T-cell (primary cell): ENCODE measurements around the gene DNAH8. TPM values are rescaled to one million over a fixed set of nuclear protein-coding genes. Genes with fewer than 3 reads are reported as not detected.

Source experiments
- ATAC-seq, 4 experiments: fragments of 200-7000 bp in 3 of 4; fragments of 150-1000 bp in 1 of 4; cut with Tn5 transposase; replicated peaks in 1 of 4; 1 replicate in 3 of 4; 2 replicates in 1 of 4; pipeline ENCODE4 v1.10.0; 2021; ENCODE audit warnings: moderate library complexity in 3 of 4, mild to moderate bottlenecking in 2 of 4, moderate number of reproducible peaks in 1 of 4
- CTCF ChIA-PET, 2 donors: fragments of 300-600 bp; sonication (Branson Sonifier 250); formaldehyde crosslinking; loops; one replicate each; lab custom pipeline; 2022; ENCODE audit warnings: antibody characterized with exemption in 2 of 2; lab: Charles Lee
- POLR2A ChIA-PET, 2 donors: fragments of 300-600 bp; sonication (Branson Sonifier 250); formaldehyde crosslinking; loops; one replicate each; lab custom pipeline; 2022; ENCODE audit warnings: antibody characterized with exemption in 2 of 2; lab: Charles Lee
- DNase-seq, 35 experiments: peaks; one replicate each; pipeline versions ENCODE4 v3.0.0 to v3.0.0-alpha.2; 2013 to 2023
- H3K27ac ChIP-seq: one replicate; pipeline ENCODE4 v1.5.1; 2013; ENCODE audit warnings: low read length
- H3K27me3 ChIP-seq, 2 experiments: replicated peaks in 1 of 2; 1 replicate in 1 of 2; 2 replicates in 1 of 2; pipeline versions ENCODE4 v1.6.1 to v1.7.0; 2013; ENCODE audit warnings: low read length in 1 of 2, mixed read lengths in 1 of 2; ENCODE audit not compliant: control insufficient read depth in 2 of 2, insufficient read depth in 2 of 2; ENCODE audit errors: extremely low read depth in 1 of 2
- H3K36me3 ChIP-seq, 2 donors: 1 replicate in 1 of 2; 2 replicates in 1 of 2; pipeline versions ENCODE4 v1.6.1 to v1.7.0; 2013; ENCODE audit warnings: low read length in 1 of 2; ENCODE audit not compliant: control insufficient read depth in 2 of 2, insufficient read depth in 1 of 2; ENCODE audit errors: extremely low read depth in 1 of 2
- H3K4me1 ChIP-seq, 2 experiments: 1 replicate in 1 of 2; 2 replicates in 1 of 2; pipeline versions ENCODE4 v1.6.1 to v1.7.0; 2013; ENCODE audit warnings: low read length in 2 of 2, mixed read lengths in 1 of 2; ENCODE audit not compliant: insufficient read depth in 2 of 2, control insufficient read depth in 1 of 2; ENCODE audit errors: extremely low read depth in 1 of 2
- H3K4me3 ChIP-seq, 2 donors: 1 replicate in 1 of 2; 2 replicates in 1 of 2; pipeline versions ENCODE4 v1.5.1 to v1.7.0; 2013; ENCODE audit warnings: mild to moderate bottlenecking in 2 of 2, low read length in 1 of 2, moderate library complexity in 1 of 2; ENCODE audit not compliant: control insufficient read depth in 1 of 2; ENCODE audit errors: extremely low read depth in 1 of 2
- H3K9me3 ChIP-seq: 2 replicates; pipeline ENCODE4 v1.7.0; 2013
- H3K27ac Mint-ChIP-seq, 2 donors: one replicate each; pipeline ENCODE4 v1.8.0; 2020 to 2021; ENCODE audit warnings: mild to moderate bottlenecking in 2 of 2, mixed read lengths in 2 of 2
- H3K27me3 Mint-ChIP-seq, 2 donors: one replicate each; pipeline ENCODE4 v1.8.0; 2021 to 2022; ENCODE audit warnings: mixed read lengths in 2 of 2
- H3K36me3 Mint-ChIP-seq: one replicate; pipeline ENCODE4 v1.8.0; 2021; ENCODE audit warnings: mixed read lengths
- H3K4me1 Mint-ChIP-seq, 3 donors: one replicate each; pipeline ENCODE4 v1.8.0; 2020 to 2022; ENCODE audit warnings: mixed read lengths in 3 of 3, mild to moderate bottlenecking in 1 of 3
- H3K4me3 Mint-ChIP-seq, 3 donors: one replicate each; pipeline ENCODE4 v1.8.0; 2020 to 2022; ENCODE audit warnings: mild to moderate bottlenecking in 3 of 3, mixed read lengths in 3 of 3, moderate library complexity in 3 of 3
- H3K9me3 Mint-ChIP-seq, 3 donors: one replicate each; pipeline ENCODE4 v1.8.0; 2020 to 2022; ENCODE audit warnings: mixed read lengths in 3 of 3
- WGBS: methylation state at CpG from one replicate; pipeline ENCODE4 v1.1.5; 2013; ENCODE audit warnings: missing lambda C conversion rate; ENCODE audit not compliant: insufficient coverage; 5-methylcytosine and 5-hydroxymethylcytosine counted together
- total RNA-seq, 35 experiments: library from RNA in 6 of 35; stranded (reverse) in 6 of 35; fragments of 120-200 nt in 1 of 35; gene quantifications; one replicate each; pipeline versions ENCODE4 v1.2.1 to v1.2.4 and lab custom pipeline; 2013 to 2026

Gene DNAH8
- total RNA-seq, 5 donors from 2014 or later (not counting 1 experiment from before 2014, with no cell fraction given): 0.03 to 0.12 (median 0.08) TPM; not detected in 1

DNA sequence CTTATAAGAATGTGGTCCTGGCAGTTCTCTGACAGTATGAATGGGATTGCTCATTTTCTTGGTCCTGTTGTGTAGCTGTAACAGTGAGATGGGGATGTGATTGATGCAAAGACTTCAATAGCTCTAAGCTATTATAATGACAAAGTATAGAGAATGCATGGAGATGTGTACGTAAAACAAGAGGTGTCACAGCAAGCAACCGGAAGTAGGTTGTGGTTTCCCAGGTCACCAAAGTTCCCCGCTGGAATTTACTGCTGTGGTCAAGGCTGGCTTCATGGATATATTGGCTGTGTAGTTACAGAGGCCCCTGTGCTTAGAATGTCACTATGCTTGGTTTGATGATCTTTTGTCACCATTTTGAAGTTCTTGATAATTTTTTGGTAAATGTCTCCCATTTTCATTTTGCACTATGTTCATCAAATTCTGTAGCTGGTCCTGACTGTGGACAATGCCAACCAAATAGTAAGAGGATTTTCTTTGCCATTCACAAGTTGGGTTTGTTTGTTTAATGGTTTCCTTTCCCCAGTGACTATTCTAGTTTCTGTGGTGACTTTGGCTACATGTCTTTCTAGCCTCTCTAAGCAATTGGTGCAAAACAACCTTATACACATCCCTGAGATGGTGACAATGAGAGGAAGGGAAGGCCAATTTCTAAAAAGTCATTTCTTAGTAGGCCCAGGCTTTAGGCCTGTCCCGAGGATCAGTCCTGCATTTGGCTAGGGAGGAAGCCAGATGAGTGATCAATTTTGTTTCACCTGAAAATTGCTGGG is 10.5 kb downstream of the DNAH8 start:
- WGBS: no CpG with 5 or more reads among the region's 4 CpGs

DNA sequence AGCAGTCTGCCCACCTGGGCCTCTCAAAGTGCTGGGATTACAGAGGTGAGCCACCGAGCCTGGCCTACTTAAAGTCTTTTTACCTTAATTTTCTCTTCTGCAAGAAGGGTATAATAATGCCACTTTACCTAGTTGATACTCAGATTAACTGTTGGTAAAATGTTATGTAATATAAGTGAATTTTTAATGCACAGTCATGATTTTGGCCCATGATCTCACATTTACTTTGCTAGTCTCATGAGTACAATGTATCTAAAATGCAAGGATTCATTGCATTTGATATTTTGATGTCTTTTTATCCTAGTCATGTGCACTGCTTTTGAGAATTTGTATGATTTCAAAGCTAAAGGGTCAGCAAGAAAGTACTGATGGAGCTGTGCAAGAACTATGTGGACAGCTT is 13.1 kb downstream of the DNAH8 start:
- no peak overlapping the region for H3K27ac Mint-ChIP-seq
- POLR2A ChIA-PET: no interaction called here
- DNase-seq: no peak
- ATAC-seq: no peak
- peaks cover 0 to 7% (median 4%) of the 10 kb centered on the region in 3 donors for H3K4me1 Mint-ChIP-seq
- H3K27me3 Mint-ChIP-seq: peaks cover 2 to 6% of the 10 kb centered on the region in 2 donors
- no peaks in the 10 kb centered on the region for H3K9me3 Mint-ChIP-seq
- Histone ChIP-seq H3K27ac (no peak overlapping the region), H3K4me1 (no peaks in the 10 kb centered on the region), H3K27me3 (no peaks in the 10 kb centered on the region), H3K4me3 (no peak overlapping the region), H3K36me3 (no peaks in the 10 kb centered on the region), H3K9me3 (no peaks in the 10 kb centered on the region)
- CTCF ChIA-PET: no interaction called here
- H3K36me3 Mint-ChIP-seq: no peaks in the 10 kb centered on the region
- no peak overlapping the region for H3K4me3 Mint-ChIP-seq
- WGBS: no CpG with 5 or more reads among the region's 1 CpG

More for the DNA sequence above, 10.5 kb downstream of the DNAH8 start:
- no peaks in the 10 kb centered on the region for H3K9me3 ChIP-seq
- no peak overlapping the region for H3K27ac ChIP-seq
- Mint-ChIP-seq H3K4me1 (peaks cover 0 to 7% (median 4%) of the 10 kb centered on the region in 3 donors), H3K9me3 (peaks cover 2 to 4% (median 3%) of the 10 kb centered on the region in 3 donors), H3K36me3 (peaks cover 2% of the 10 kb centered on the region), H3K4me3 (no peak overlapping the region), H3K27ac (no peak overlapping the region), H3K27me3 (peaks cover 3 to 8% of the 10 kb centered on the region in 2 donors)
- H3K4me3 ChIP-seq: no peak overlapping the region
- CTCF ChIA-PET: no interaction called here
- no peaks in the 10 kb centered on the region for H3K36me3 ChIP-seq
- DNase-seq: no peak
- no peak for ATAC-seq
- peaks cover 0 to 3% of the 10 kb centered on the region in 2 experiments for H3K27me3 ChIP-seq
- H3K4me1 ChIP-seq: no peaks in the 10 kb centered on the region
- POLR2A ChIA-PET: no interaction called here

DNA sequence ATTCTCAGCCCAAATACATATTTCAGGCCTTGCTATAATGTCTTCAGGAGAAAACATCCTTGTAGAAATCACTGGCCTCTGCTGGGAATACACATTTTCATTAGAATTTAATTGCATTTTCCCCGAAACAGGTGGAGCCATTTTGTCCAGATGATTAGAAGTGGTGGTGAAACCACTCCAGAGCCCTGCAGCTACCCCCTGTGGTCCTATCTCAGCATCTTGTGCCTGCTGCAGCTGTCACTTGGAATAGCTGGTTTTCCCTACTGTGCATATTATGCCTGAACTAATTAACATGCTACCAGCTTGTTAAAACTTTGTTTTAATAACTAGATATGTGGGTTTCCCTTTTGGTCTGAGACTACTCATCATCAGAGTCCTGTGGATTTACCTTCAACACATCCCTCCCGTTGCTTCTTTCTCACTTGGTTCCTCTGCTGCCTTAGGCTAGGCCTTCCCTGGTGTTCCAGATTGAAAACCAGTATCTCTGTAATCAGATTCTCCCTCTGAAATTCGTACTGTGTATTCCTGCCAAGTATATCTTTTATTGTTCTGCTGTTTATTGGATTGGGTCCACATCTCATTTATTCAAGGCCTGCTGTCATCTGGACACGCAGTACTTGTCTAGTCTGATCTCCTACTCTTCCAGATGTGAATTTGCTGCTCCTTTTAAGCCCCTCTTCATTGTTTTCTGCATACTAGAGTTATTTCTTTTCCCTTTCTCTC is 15.2 kb downstream of the DNAH8 start:
- Histone ChIP-seq H3K4me3 (no peak overlapping the region), H3K27me3 (peaks cover 0 to 3% of the 10 kb centered on the region in 2 experiments), H3K9me3 (no peaks in the 10 kb centered on the region), H3K4me1 (no peaks in the 10 kb centered on the region), H3K27ac (no peak overlapping the region), H3K36me3 (no peaks in the 10 kb centered on the region)
- ChIA-PET CTCF (no interaction called here), POLR2A (interaction anchor here in 1 of 2 donors (1.0 kb wide), 1 partner anchor 15 kb away, joined by 10 read pairs; no protein-coding TSS in a partner anchor)
- Mint-ChIP-seq H3K27me3 (peaks cover 8 to 13% of the 10 kb centered on the region in 2 donors), H3K9me3 (peaks cover 0 to 4% (median under 1%) of the 10 kb centered on the region in 3 donors), H3K27ac (peak overlapping the region in 1 of 2 donors; percentile 3), H3K4me1 (peaks cover 0 to 6% (median 3%) of the 10 kb centered on the region in 3 donors), H3K36me3 (no peaks in the 10 kb centered on the region), H3K4me3 (no peak overlapping the region)
- ATAC-seq (no peak), DNase-seq (no peak)
- 100% methylated on average over 1 of the region's 4 CpGs for WGBS

GRCh38 chr6:38736951-38737350 is 21.8 kb downstream of the DNAH8 start:
- Mint-ChIP-seq H3K36me3 (no peaks in the 10 kb centered on the region), H3K4me3 (no peak overlapping the region), H3K9me3 (peaks cover 0 to 7% (median 3%) of the 10 kb centered on the region in 3 donors), H3K4me1 (no peaks in the 10 kb centered on the region), H3K27ac (no peak overlapping the region), H3K27me3 (peaks cover 32 to 34% of the 10 kb centered on the region in 2 donors)
- DNase-seq: no peak
- H3K4me1 ChIP-seq: no peaks in the 10 kb centered on the region
- POLR2A ChIA-PET: no interaction called here
- WGBS: no CpG with 5 or more reads among the region's 3 CpGs
- no peak overlapping the region for H3K27ac ChIP-seq
- no peak overlapping the region for H3K4me3 ChIP-seq
- CTCF ChIA-PET: no interaction called here
- no peaks in the 10 kb centered on the region for H3K9me3 ChIP-seq
- no peak for ATAC-seq
- peaks cover 0 to 6% of the 10 kb centered on the region in 2 experiments for H3K27me3 ChIP-seq
- no peaks in the 10 kb centered on the region for H3K36me3 ChIP-seq

DNA sequence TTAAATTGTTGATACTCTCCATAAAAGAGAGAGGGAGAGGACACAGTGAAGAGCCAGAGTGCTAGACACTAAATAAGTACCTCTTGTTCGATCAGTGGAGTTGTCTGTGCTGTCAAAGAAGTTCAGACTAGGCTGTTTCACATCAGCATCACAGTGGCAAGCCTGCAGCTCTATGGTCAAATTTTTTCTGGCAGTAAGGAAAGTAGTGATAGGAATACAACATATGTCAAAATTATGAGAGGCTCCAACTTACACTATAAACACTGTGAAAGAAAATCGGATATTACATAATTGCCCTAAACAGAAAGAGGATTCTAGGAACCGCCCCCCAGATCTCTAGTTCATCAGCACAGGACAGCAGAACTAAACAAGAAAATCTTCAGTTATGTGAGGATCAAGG is 23.1 kb downstream of the DNAH8 start:
- no peak overlapping the region for H3K27ac Mint-ChIP-seq
- ATAC-seq (no peak), DNase-seq (no peak)
- WGBS: no CpG with 5 or more reads among the region's 3 CpGs
- no peaks in the 10 kb centered on the region for H3K36me3 Mint-ChIP-seq
- H3K27me3 Mint-ChIP-seq: peaks cover 26 to 33% of the 10 kb centered on the region in 2 donors
- H3K4me3 ChIP-seq: no peak overlapping the region
- POLR2A ChIA-PET: no interaction called here
- no peak overlapping the region for H3K27ac ChIP-seq
- no peaks in the 10 kb centered on the region for H3K4me1 Mint-ChIP-seq
- H3K36me3 ChIP-seq: no peaks in the 10 kb centered on the region
- peaks cover 0 to 10% of the 10 kb centered on the region in 2 experiments for H3K27me3 ChIP-seq
- no peak overlapping the region for H3K4me3 Mint-ChIP-seq
- CTCF ChIA-PET: no interaction called here
- no peaks in the 10 kb centered on the region for H3K4me1 ChIP-seq
- peaks cover 0 to 7% (median 3%) of the 10 kb centered on the region in 3 donors for H3K9me3 Mint-ChIP-seq
- H3K9me3 ChIP-seq: no peaks in the 10 kb centered on the region

DNA sequence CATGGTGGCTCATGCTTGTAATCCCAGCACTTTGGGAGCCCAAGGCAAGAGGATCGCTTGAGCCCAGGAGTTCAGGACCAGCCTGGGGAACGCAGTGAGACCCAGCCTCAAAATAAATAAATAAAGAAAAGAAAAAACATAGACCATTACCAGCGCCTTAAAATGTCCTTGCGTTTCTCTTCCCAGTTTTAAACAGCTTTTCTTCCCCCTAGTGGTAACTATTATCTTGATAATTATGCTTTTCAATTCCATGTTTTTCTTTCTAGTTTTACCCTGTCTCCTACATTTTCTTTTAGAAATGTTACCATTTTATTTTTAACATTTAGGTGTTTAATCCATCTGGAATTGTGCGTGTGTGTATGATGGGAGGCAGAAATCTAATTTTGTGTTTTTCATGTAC is 24.4 kb downstream of the DNAH8 start:
- no peaks in the 10 kb centered on the region for H3K36me3 ChIP-seq
- H3K4me3 ChIP-seq: no peak overlapping the region
- Mint-ChIP-seq H3K27me3 (peaks cover 25 to 36% of the 10 kb centered on the region in 2 donors), H3K27ac (no peak overlapping the region), H3K4me3 (no peak overlapping the region), H3K9me3 (peaks cover 0 to 7% (median 3%) of the 10 kb centered on the region in 3 donors), H3K4me1 (no peaks in the 10 kb centered on the region), H3K36me3 (no peaks in the 10 kb centered on the region)
- DNase-seq (no peak), ATAC-seq (no peak)
- CTCF ChIA-PET: no interaction called here
- H3K9me3 ChIP-seq: no peaks in the 10 kb centered on the region
- H3K27me3 ChIP-seq: peaks cover 0 to 6% of the 10 kb centered on the region in 2 experiments
- WGBS: 80% methylated on average over 1 of the region's 5 CpGs
- POLR2A ChIA-PET: no interaction called here
- H3K4me1 ChIP-seq: no peaks in the 10 kb centered on the region
- H3K27ac ChIP-seq: no peak overlapping the region
